CD4-positive, alpha-beta T cell treated with Interleukin-15 for 4 hours (primary cell): Measurements from ENCODE around the gene CKB.

Source experiments
- DNase-seq: peaks from one replicate; pipeline ENCODE4 v3.0.0-alpha.2; 2020; ENCODE audit warnings: low spot score

The CKB gene

GRCh38 chr14:103537175-103537990 is 14.8 kb upstream of the CKB start:
- no peak for DNase-seq

GRCh38 chr14:103536693-103537092 is 14.1 kb upstream of the CKB start:
- DNase-seq = no peak

GRCh38 chr14:103535891-103536565 is 13.4 kb upstream of the CKB start:
- DNase-seq = no peak

GRCh38 chr14:103535081-103535890 is 12.7 kb upstream of the CKB start:
- DNase-seq = no peak

GRCh38 chr14:103534576-103535061 is 12.0 kb upstream of the CKB start:
- no peak for DNase-seq

DNA sequence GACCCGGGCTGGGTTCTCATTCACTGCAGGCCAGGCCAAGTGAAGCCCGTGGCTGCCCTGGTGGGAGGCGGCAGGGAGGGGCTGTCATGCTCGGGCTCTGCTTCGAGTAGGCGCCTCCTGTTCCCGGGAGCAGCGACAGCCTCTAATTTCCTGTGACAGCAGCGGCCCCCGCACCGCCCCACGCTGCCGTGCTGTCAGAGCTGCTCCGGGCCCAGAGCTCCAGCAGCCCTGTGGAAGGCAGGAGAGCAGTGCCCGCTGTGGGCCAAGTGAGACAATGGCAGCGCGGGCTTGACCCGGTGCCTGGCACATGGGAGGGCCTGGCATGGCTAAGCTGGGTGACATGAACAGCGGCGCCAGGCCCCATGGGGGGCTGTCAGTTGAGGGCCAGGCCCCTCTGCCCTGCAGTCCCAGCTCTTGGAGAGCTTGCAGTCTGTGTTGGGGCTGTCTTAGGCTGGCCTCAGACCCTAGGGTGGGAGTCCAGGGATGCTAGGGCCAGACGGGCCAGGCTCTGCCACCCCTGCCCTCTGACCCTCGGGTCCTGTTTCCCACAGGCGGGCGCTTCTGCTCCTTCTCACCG is 11.5 kb upstream of the CKB start:
- DNase-seq = no peak

GRCh38 chr14:103533137-103533998 is 10.7 kb upstream of the CKB start:
- no peak for DNase-seq

GRCh38 chr14:103532216-103533136 is 9.8 kb upstream of the CKB start:
- no peak for DNase-seq

DNA sequence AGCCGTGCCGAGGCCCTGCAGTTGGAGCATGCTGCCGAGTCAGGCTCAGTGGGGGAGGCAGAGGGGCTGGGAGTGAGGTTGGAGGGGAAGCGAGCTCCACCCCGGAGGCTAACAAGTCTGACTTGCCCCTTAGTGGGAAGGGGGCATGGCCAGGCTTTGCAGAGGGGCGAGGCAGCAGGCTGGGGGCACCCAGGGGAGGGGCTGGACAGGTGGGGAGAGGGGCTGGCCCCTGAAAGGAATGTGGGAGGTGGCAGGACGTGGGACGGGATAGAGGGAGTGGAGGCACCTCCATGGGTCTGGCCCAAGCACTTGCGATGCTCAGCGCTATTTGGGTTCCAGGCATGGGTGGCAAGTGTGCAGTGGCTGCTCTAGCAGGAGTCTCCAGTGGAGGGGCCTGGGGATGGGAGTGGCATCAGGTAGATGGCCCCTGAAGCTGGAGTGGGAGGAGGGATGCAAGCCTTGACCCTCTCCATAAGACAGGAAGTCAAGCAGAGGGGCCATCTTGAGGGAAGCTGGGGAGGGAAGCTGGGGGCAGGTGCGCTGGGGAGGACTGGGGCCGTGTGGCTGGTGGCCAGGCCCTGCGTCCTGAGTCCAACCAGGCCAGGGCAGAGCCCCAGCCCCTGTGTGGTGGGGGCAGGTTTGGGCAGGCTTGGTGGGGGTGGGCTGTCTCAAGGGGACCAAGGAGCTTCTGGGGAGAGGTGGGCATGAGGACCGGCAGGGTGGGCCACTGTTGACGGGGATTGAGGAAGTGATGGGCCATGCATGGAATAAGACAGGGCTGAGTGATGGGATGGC is 9.0 kb upstream of the CKB start:
- DNase-seq = no peak

- no peak for DNase-seq
Observed at GRCh38 chr14:103530831-103531230, 8.2 kb upstream of the CKB start.

DNA sequence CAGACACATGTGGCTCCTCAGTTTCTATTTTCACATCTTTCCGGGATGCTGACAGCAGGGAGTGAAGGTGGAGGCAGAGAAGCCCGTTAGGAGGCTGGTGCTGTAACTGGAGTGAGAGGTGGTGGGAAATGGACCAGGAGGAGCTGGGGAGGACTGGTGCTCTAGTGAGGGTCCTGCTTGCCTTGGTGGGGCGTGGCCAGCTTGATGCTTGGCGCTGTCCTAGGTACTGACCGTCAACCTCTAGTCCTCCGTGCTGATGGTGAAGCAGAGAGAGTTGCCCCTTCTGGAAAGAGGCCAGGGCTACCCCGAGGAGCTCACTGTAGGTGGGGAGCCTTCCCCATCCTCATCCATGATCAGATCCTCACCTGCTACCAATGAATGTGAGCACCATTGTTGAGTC is 7.8 kb upstream of the CKB start:
- DNase-seq = no peak

- DNase-seq = no peak
Observed at GRCh38 chr14:103529383-103530365, 7.0 kb upstream of the CKB start.

DNA sequence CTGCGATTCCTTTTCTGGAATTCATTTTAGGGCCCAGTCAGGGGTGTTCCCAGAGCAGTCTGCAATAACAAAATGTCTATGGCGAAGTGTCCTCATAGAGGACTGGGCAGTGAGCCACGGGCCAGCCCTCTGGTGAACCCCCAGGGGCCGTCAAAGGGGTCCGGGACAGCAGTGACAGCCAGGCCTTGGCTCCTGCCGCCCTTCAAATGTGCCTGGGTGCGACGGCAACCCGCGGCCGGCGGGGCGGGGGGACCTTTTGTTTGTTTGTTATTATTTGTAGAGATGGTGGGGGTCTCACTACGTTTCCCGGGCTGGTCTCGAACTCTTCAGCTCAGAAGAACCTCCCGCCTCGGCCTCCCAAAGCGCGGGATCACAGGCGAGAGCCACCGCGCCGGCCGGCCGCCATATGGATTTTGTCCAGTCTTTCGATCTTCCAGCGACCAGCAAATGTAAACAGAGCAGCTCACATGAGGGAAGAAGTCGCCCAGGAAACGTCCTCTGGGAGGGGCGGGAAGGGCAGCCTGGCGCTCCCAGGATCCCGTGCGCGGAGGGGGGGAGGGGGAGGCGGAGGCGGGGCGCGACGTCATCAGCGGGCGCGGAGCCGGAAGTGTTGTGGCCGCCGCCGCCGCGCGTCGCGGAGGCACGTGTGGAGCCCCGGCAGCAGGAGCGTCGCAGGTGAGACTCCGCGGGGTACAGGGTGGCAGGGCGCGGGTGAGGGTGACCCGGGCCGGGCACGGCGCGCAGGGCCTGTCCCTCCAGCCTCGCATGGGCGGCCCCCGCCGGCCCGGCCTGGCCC is 6.2 kb upstream of the CKB start, which contains the start of gene TRMT61A:
Gene TRMT61A (plus strand): TSS at position 610 of the 796 bp plus-strand sequence. CDS start 783 bp downstream, outside the sequence.
- DNase-seq = peak; percentile 73

DNA sequence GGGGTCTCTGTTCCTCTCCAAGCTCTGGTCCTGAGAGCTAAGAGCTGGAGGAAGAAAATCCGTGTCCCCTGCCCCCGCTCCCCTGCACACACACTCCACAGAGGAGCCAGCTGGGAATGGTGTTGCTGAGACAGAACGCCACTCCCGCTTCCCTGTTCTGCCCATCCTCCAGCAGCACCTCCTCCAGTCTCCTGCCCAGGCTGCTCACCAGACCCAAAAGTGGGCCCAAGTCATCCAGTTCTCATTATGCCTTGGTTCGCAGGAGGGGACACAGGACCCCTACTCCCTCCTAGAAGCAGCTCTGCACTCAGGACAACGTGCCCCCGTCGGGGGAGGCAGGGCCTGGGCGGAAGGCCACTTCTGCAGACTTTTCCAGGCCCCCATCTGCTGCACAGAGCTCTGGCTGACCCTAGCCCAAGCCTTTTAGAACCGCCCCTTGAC is 5.5 kb upstream of the CKB start:
- DNase-seq = no peak

GRCh38 chr14:103527408-103528145 is 4.9 kb upstream of the CKB start:
- DNase-seq = peak; percentile 20

GRCh38 chr14:103526914-103527248 is 4.3 kb upstream of the CKB start:
- DNase-seq = no peak
